SH-SY5Y (cell line): ENCODE results near the gene SLC8A1.

ENCODE experiments used
- GATA2 ChIP-seq: IDR thresholded peaks from 2 replicates; pipeline ENCODE4 v1.6.1; 2011; ENCODE audit warnings: mild to moderate bottlenecking, low read depth, low read length
- GATA3 ChIP-seq: IDR thresholded peaks from 2 replicates; pipeline ENCODE4 v1.6.1; 2011; ENCODE audit warnings: low read depth, mild to moderate bottlenecking, low read length, moderate library complexity

DNA sequence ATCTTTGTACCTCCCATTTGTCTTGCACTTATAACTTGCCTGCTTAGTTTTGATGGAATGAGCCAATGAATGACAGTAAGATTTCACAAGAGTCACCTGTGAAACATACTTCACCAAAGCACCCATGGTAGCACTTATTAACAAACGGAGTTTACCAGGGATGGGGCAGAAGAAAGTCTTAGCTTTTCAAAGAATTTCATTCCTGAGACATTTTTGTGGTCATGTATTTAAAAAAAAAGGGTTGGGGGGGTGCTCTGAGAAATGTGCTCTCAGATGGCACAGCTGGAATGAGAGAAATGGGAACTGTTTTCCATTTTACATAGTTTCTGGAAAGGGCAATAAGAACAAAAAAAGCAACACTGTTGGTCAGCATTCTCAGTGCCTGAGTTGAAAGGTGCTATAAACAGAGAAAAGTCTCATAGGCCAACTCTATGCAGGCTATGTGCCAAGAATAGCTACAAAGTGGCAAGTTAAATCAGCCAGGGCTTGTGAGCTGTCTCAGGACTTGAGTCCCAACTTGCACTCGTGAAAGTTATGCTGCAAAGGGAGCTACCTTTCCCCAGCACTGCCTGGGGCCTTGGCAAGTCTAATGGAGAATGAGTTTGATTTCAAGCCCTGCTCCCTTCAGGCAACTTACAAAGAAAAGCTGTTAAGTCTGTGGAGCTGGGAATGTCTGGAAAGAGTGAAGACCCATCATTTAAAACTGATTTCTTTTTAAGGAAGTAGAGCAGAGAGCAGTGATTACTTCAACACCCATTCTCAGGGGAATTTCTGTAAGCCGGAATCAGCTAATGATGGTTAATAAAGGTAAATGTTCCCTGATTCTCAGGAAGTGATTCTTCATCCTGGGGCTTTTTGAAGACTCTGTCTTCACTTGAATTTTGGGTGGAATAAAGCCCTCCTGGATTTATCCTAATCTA, 170.6 kb downstream of the SLC8A1 start:
- TF ChIP-seq GATA3: no peak
- TF ChIP-seq GATA2: no peak
